Erythroblast (primary cell): Measurements from ENCODE around the gene DGLUCY.

Source experiments
- GATA1 ChIP-seq: IDR thresholded peaks from 2 replicates; pipeline ENCODE4 v1.6.1; 2011; ENCODE audit warnings: low read depth, mild to moderate bottlenecking, control low read depth, low read length, moderate library complexity
- POLR2A ChIP-seq: IDR thresholded peaks from 2 replicates; pipeline ENCODE4 v1.6.1; 2011; ENCODE audit warnings: mild to moderate bottlenecking, low read length

DNA sequence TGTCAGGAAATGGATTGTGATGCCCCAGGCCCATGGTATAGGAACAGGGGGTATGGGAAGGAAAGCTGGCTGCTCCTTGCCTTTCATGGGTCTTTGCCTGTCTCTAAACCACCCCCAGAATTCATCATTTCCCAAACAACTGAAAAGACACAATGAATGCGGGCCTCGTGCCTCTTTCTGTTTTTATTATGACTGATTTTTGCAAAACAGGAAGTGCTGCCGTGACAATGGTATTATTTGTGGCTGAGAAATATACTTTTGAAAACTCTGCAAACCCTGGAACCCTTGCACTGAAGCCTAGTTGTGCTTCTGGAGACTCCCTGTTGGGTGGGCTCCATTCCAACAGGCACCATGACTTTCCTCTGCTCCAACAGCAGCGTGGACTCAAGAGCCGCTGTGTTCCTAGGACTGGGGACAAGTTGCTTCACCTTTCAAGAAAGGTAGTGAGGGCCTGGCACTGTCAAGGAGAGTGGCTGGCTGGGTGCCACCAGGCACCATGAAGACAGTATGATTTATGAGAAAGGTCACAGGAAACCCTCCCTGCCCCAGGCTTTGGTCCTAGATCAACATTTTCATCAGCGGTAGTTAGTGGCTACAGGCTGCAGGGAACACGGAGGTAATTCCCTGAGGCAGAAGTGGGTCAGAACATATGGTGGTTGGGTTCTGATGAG, 4.8 kb upstream of the DGLUCY start:
- TF ChIP-seq POLR2A: no peak
- no peak for TF ChIP-seq GATA1
